Upper lobe of left lung (tissue), 6 donors: Measurements from ENCODE around the gene TMEM132D. TPM values are rescaled to one million over a fixed set of nuclear protein-coding genes. Genes with fewer than 3 reads are reported as not detected.

Source experiments
- ATAC-seq, 2 donors: fragments of 200-7000 bp; cut with Tn5 transposase; one replicate each; pipeline ENCODE4 v1.9.1; 2022; ENCODE audit warnings: mild to moderate bottlenecking in 2 of 2, moderate library complexity in 2 of 2; ENCODE audit not compliant: low FRiP score in 2 of 2
- DNase-seq, 2 donors: peaks; one replicate each; pipeline ENCODE4 v3.0.0-alpha.2; 2019 to 2020
- H3K27ac ChIP-seq, 4 donors: fragments of 200-600 bp; sonication (generic); one replicate each; pipeline ENCODE4 v1.5.1; 2016 to 2019
- H3K27me3 ChIP-seq, 4 donors: fragments of 200-600 bp; sonication (generic); one replicate each; pipeline ENCODE4 v1.5.1; 2017 to 2019
- H3K36me3 ChIP-seq, 4 donors: fragments of 200-600 bp; sonication (generic); one replicate each; pipeline ENCODE4 v1.5.1; 2016 to 2019
- H3K4me1 ChIP-seq, 4 donors: fragments of 200-600 bp; sonication (generic); one replicate each; pipeline ENCODE4 v1.5.1; 2018 to 2019
- H3K4me3 ChIP-seq, 4 donors: fragments of 200-600 bp; sonication (generic); one replicate each; pipeline ENCODE4 v1.5.1; 2017 to 2019; ENCODE audit warnings: mild to moderate bottlenecking in 2 of 4, moderate library complexity in 1 of 4
- H3K9me3 ChIP-seq, 4 donors: fragments of 200-600 bp; sonication (generic); one replicate each; pipeline ENCODE4 v1.5.1; 2018 to 2019
- CTCF ChIP-seq, 6 experiments: fragments of 450-650 bp in 4 of 6; fragments of 200-600 bp in 2 of 6; sonication (generic) in 2 of 6; IDR thresholded peaks; one replicate each; pipeline ENCODE4 v1.5.1; 2016 to 2019; ENCODE audit warnings: antibody characterized with exemption in 6 of 6
- EP300 ChIP-seq, 4 donors: sonication (generic); formaldehyde crosslinking; IDR thresholded peaks; one replicate each; pipeline ENCODE4 v1.5.1; 2017; ENCODE audit warnings: antibody characterized with exemption in 4 of 4, control low read depth in 2 of 4
- POLR2A ChIP-seq, 4 donors: fragments of 450-650 bp; IDR thresholded peaks; one replicate each; pipeline ENCODE4 v1.5.1; 2016 to 2017; ENCODE audit warnings: antibody characterized with exemption in 4 of 4, mild to moderate bottlenecking in 2 of 4
- POLR2AphosphoS5 ChIP-seq, 2 donors: sonication (generic); formaldehyde crosslinking; IDR thresholded peaks; one replicate each; pipeline ENCODE4 v1.5.1; 2017; ENCODE audit warnings: antibody characterized with exemption in 2 of 2
- WGBS, 2 donors: methylation state at CpG; one replicate each; pipeline ENCODE4 v1.1.5; 2017 to 2018; 5-methylcytosine and 5-hydroxymethylcytosine counted together
- total RNA-seq, 6 donors: library from RNA; depleted of rRNA in 4 of 6; stranded (reverse); fragments of >200 nt in 4 of 6; gene quantifications; one replicate each; pipeline versions ENCODE4 v1.1.0 to v1.2.1, GENCODE V29; 2016 to 2021
- donor health status: DM: no; HTN: no; CAD: no; lungs with moderate emphysema.
- donor health status: DM: no; HTN: yes; CAD: no; lungs with severe emphysema.

The TMEM132D gene
- total RNA-seq, 6 donors from 2014 or later = 0.30 to 1.0 (median 0.79) TPM; not detected in 1

DNA sequence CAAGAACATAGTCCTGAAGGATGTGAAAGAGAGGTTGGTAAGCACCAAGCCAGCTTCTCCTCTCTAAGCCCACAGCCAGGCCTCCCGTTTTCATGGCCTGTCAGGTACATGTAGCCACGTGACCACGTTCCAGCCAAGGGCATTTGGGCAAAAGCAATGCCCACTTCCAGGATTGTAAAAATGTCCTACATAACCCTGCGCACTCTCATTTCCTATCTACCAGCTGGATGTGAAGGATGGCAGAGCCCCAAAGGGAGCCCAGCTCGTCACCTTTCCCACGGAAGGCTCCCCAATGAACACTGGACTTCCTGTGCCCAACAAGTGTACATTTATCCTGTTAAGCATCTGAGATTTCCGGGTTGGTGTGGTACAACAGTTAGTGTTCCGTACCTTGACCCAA is 231.7 kb downstream of the TMEM132D start:
- Histone ChIP-seq H3K4me3 (no peak overlapping the region), H3K9me3 (peaks cover 0 to 7% (median 0%) of the 10 kb centered on the region in 4 donors), H3K27ac (no peak overlapping the region), H3K36me3 (no peaks in the 10 kb centered on the region), H3K27me3 (no peaks in the 10 kb centered on the region), H3K4me1 (no peaks in the 10 kb centered on the region)
- no peak for DNase-seq
- 69 to 78% methylated on average over 8 of the region's 8 CpGs for WGBS, 2 donors
- TF ChIP-seq POLR2A (IDR thresholded peaks at IDR 0.05) (no peak), EP300 (IDR thresholded peaks at IDR 0.05) (no peak), POLR2AphosphoS5 (IDR thresholded peaks at IDR 0.05) (no peak)
- no peak for ATAC-seq

DNA sequence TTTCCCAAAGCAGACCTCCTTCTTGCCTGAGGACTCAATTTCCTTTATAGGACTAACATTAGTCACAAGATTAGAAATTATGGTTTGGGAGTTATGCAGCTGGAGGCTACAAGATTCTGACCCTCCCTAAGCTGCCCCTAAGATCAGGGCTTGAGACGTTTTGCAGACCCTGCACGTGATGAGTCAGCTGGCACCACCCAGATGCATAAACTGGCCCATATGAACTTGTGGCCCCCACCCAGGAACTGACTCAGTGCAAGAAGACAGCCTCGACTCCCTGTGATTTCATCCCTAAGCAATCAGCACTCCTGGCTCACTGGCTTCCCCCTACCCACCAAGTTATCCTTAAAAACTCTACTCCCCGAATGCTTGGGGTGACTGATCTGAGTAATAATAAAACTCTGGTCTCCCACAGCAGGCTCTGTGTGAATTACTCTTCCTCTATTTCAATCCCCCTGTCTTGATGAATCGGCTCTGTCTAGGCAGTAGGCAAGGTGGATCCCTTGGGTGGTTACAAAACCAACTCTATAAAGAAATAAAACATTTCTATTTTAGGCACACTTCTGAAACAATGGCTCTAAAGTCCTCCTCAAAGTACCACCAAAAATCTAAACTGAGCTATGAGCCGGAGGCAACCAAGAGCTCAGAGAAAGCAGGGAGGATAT is 233.4 kb downstream of the TMEM132D start:
- DNase-seq = no peak
- no peak for ATAC-seq
- Histone ChIP-seq H3K4me1 (no peaks in the 10 kb centered on the region), H3K27ac (no peak overlapping the region), H3K4me3 (no peak overlapping the region), H3K9me3 (peaks cover 0 to 7% (median 0%) of the 10 kb centered on the region in 4 donors), H3K36me3 (no peaks in the 10 kb centered on the region), H3K27me3 (no peaks in the 10 kb centered on the region)
- WGBS, 2 donors = 63 to 80% methylated on average over 6 of the region's 6 CpGs
- TF ChIP-seq CTCF (IDR thresholded peaks at IDR 0.05) = no peak
- no peak for TF ChIP-seq POLR2A (IDR thresholded peaks at IDR 0.05)
- no peak for TF ChIP-seq EP300 (IDR thresholded peaks at IDR 0.05)
- no peak for TF ChIP-seq POLR2AphosphoS5 (IDR thresholded peaks at IDR 0.05)

GRCh38 chr12:129665414-129665813 is 238.4 kb downstream of the TMEM132D start:
- Histone ChIP-seq H3K4me3 (no peak overlapping the region), H3K4me1 (no peaks in the 10 kb centered on the region), H3K27me3 (no peaks in the 10 kb centered on the region), H3K9me3 (peaks cover 0 to 7% (median 0%) of the 10 kb centered on the region in 4 donors), H3K27ac (no peak overlapping the region), H3K36me3 (no peaks in the 10 kb centered on the region)
- no peak for DNase-seq
- WGBS, 2 donors = 76 to 88% methylated on average over 6 of the region's 6 CpGs
- TF ChIP-seq CTCF (IDR thresholded peaks at IDR 0.05) = no peak
- TF ChIP-seq POLR2A (IDR thresholded peaks at IDR 0.05) = no peak
- TF ChIP-seq EP300 (IDR thresholded peaks at IDR 0.05) = no peak
- TF ChIP-seq POLR2AphosphoS5 (IDR thresholded peaks at IDR 0.05) = no peak
- ATAC-seq = no peak

DNA sequence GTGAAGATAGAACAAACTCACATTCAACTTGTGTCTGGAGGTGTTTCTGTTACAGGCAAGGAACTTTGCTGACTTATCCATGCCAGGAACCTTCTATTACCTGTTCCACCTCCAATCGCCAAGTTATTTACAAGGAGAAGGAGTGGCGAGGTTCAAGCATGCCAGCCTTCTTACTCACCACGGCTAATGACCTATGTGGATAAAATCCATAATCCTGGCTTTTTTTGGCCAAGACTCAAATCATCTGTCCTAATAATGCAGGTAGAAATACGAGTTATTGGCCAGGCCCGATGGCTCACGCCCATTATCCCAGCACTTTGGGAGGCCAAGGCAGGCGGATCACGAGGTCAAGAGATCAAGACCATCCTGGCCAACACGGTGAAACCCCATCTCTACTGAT is 241.6 kb downstream of the TMEM132D start:
- Histone ChIP-seq H3K4me3 (no peak overlapping the region), H3K9me3 (no peaks in the 10 kb centered on the region), H3K27me3 (no peaks in the 10 kb centered on the region), H3K36me3 (no peaks in the 10 kb centered on the region), H3K27ac (no peak overlapping the region), H3K4me1 (no peaks in the 10 kb centered on the region)
- DNase-seq (no peak), ATAC-seq (no peak)
- 87 to 90% methylated on average over 9 of the region's 9 CpGs for WGBS, 2 donors
- TF ChIP-seq POLR2A (IDR thresholded peaks at IDR 0.05) = no peak
- TF ChIP-seq EP300 (IDR thresholded peaks at IDR 0.05) = no peak
- TF ChIP-seq POLR2AphosphoS5 (IDR thresholded peaks at IDR 0.05) = no peak
- no peak for TF ChIP-seq CTCF (IDR thresholded peaks at IDR 0.05)

- no peaks in the 10 kb centered on the region for H3K4me1 ChIP-seq
- WGBS, 2 donors = 47 to 65% methylated on average over 7 of the region's 7 CpGs
- DNase-seq (no peak), ATAC-seq (no peak)
- no peaks in the 10 kb centered on the region for H3K36me3 ChIP-seq
- no peak overlapping the region for H3K4me3 ChIP-seq
- no peak overlapping the region for H3K27ac ChIP-seq
- TF ChIP-seq EP300 (IDR thresholded peaks at IDR 0.05) = no peak
- H3K27me3 ChIP-seq = no peaks in the 10 kb centered on the region
- H3K9me3 ChIP-seq = no peaks in the 10 kb centered on the region
Measured at GRCh38 chr12:129660946-129661345, 242.9 kb downstream of the TMEM132D start.
